ENCODE data around the gene ACBD3. TPM values are rescaled to one million over a fixed set of nuclear protein-coding genes. Genes with fewer than 3 reads are reported as not detected.

The ACBD3 gene
- total RNA-seq, 4 donors from 2014 or later = 28.1 to 53.6 (median 32.6) TPM

GRCh38 chr1:226181996-226182714, 4.4 kb downstream of the ACBD3 start:
- Histone ChIP-seq H3K4me1 (peaks cover 42 to 77% (median 47%) of the 10 kb centered on the region in 4 donors), H3K4me3 (no peak overlapping the region), H3K36me3 (peaks cover 0 to 11% (median 6%) of the 10 kb centered on the region in 4 donors), H3K27me3 (no peaks in the 10 kb centered on the region), H3K27ac (replicated peaks in 1 of 4) (peak overlapping the region; percentile 4 to 43 (median 28)), H3K9me3 (no peaks in the 10 kb centered on the region)
- 70% methylated on average over 14 of the region's 14 CpGs for WGBS
- no peak for DNase-seq (ENCODE audit: extremely low spot score)
- TF ChIP-seq EP300 (IDR thresholded peaks at IDR 0.05) (no peak), CTCF (IDR thresholded peaks at IDR 0.05) (peak in 2 of 3 experiments; percentile 19 to 51), POLR2AphosphoS5 (IDR thresholded peaks at IDR 0.05) (peak in 1 of 2 donors; percentile 30), POLR2A (IDR thresholded peaks at IDR 0.05; ENCODE audit: low read depth) (no peak)
- intact Hi-C loops (cut with DNase I) = no loop called here

DNA sequence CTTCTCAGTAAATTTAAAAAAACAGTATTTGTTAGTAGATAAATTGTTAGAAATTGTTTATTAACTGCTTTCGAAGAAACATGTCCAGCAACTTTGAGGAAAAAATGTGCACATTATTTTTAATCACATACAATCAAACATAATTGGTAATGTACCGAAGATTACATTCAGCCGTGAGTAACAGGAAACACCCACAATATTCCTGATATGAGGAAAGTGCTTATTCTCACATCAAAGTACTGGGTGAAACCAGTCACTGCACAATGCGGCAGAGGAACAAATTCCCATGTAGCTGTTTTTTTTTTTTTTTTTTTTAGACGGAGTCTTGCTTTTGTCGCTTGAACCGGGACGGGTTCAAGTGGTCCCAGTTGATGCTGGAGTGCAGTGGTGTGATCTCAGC, 9.7 kb downstream of the ACBD3 start:
- 92% methylated on average over 8 of the region's 8 CpGs for WGBS
- Histone ChIP-seq H3K4me3 (no peak overlapping the region), H3K9me3 (no peaks in the 10 kb centered on the region), H3K27ac (replicated peaks in 1 of 4) (no peak overlapping the region), H3K27me3 (no peaks in the 10 kb centered on the region), H3K36me3 (peaks cover 0 to 16% (median 11%) of the 10 kb centered on the region in 4 donors), H3K4me1 (peaks cover 5 to 50% (median 17%) of the 10 kb centered on the region in 4 donors)
- intact Hi-C loops (cut with DNase I) = no loop called here
- TF ChIP-seq POLR2A (IDR thresholded peaks at IDR 0.05; ENCODE audit: low read depth) (no peak), POLR2AphosphoS5 (IDR thresholded peaks at IDR 0.05) (no peak), EP300 (IDR thresholded peaks at IDR 0.05) (no peak)
- DNase-seq (ENCODE audit: extremely low spot score) = no peak

DNA sequence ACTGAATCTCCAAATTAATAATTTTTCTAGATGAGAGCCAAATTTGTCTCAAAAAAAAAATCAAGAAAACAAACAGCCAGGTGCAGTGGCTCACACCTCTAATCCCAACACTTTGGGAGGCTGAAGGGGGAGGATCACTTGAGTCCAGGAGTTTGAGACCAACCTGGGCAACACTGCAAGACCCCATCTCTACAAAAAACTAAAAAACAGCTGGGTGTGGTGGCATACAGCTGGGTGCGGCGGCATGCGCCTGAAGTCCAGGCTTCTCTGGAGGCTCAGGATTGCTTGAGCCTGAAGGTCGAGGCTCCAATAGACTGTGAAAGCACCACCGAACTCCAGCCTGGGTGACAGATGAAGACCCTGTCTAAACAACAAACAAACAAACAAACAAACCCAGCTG, 14.0 kb downstream of the ACBD3 start:
- WGBS = 96% methylated on average over 5 of the region's 5 CpGs
- H3K36me3 ChIP-seq = peaks cover 0 to 8% (median 5%) of the 10 kb centered on the region in 4 donors
- no peaks in the 10 kb centered on the region for H3K27me3 ChIP-seq
- H3K4me3 ChIP-seq = no peak overlapping the region
- H3K9me3 ChIP-seq = no peaks in the 10 kb centered on the region
- peaks cover 3 to 31% (median 9%) of the 10 kb centered on the region in 4 donors for H3K4me1 ChIP-seq
- no peak overlapping the region for H3K27ac ChIP-seq (replicated peaks in 1 of 4)
- no peak for DNase-seq (ENCODE audit: extremely low spot score)
- TF ChIP-seq POLR2A (IDR thresholded peaks at IDR 0.05; ENCODE audit: low read depth) = no peak
- TF ChIP-seq POLR2AphosphoS5 (IDR thresholded peaks at IDR 0.05) = no peak
- no peak for TF ChIP-seq EP300 (IDR thresholded peaks at IDR 0.05)
- TF ChIP-seq CTCF (IDR thresholded peaks at IDR 0.05) = no peak
- intact Hi-C loops (cut with DNase I) = no loop called here

- no peak overlapping the region for H3K4me3 ChIP-seq
- peaks cover 0 to 8% (median 0%) of the 10 kb centered on the region in 4 donors for H3K4me1 ChIP-seq
- TF ChIP-seq POLR2AphosphoS5 (IDR thresholded peaks at IDR 0.05) = no peak
- TF ChIP-seq EP300 (IDR thresholded peaks at IDR 0.05) = no peak
- TF ChIP-seq CTCF (IDR thresholded peaks at IDR 0.05) = no peak
- no peak for TF ChIP-seq POLR2A (IDR thresholded peaks at IDR 0.05; ENCODE audit: low read depth)
- no peaks in the 10 kb centered on the region for H3K9me3 ChIP-seq
- WGBS = 83% methylated on average over 9 of the region's 9 CpGs
- no peak for DNase-seq (ENCODE audit: extremely low spot score)
- H3K27me3 ChIP-seq = no peaks in the 10 kb centered on the region
- peaks cover 18 to 51% (median 34%) of the 10 kb centered on the region in 4 donors for H3K36me3 ChIP-seq
- H3K27ac ChIP-seq (replicated peaks in 1 of 4) = no peak overlapping the region
- intact Hi-C loops (cut with DNase I) = no loop called here
Observed at GRCh38 chr1:226166341-226166740, 20.2 kb downstream of the ACBD3 start.

GRCh38 chr1:226164154-226164553, 22.4 kb downstream of the ACBD3 start:
- H3K9me3 ChIP-seq = no peaks in the 10 kb centered on the region
- 79% methylated on average over 1 of the region's 1 CpG for WGBS
- intact Hi-C loops (cut with DNase I) = no loop called here
- H3K27ac ChIP-seq (replicated peaks in 1 of 4) = no peak overlapping the region
- H3K4me3 ChIP-seq = no peak overlapping the region
- TF ChIP-seq CTCF (IDR thresholded peaks at IDR 0.05) = no peak
- no peak for TF ChIP-seq POLR2A (IDR thresholded peaks at IDR 0.05; ENCODE audit: low read depth)
- TF ChIP-seq EP300 (IDR thresholded peaks at IDR 0.05) = no peak
- no peak for TF ChIP-seq POLR2AphosphoS5 (IDR thresholded peaks at IDR 0.05)
- no peak for DNase-seq (ENCODE audit: extremely low spot score)
- H3K27me3 ChIP-seq = no peaks in the 10 kb centered on the region
- H3K4me1 ChIP-seq = no peaks in the 10 kb centered on the region
- peaks cover 34 to 70% (median 56%) of the 10 kb centered on the region in 4 donors for H3K36me3 ChIP-seq
